Measurements from ENCODE around the gene SENP7. TPM values are rescaled to one million over a fixed set of nuclear protein-coding genes. Genes with fewer than 3 reads are reported as not detected.

Gene SENP7
- total RNA-seq, 2 experiments from 2014 or later: 9.6 to 11.4 TPM

- Mint-ChIP-seq H3K36me3 (ENCODE audit: low read depth) (peaks cover 9% of the 10 kb centered on the region), H3K27ac (no peak overlapping the region), H3K9me3 (no peaks in the 10 kb centered on the region), H3K4me3 (no peak overlapping the region), H3K27me3 (no peaks in the 10 kb centered on the region), H3K4me1 (ENCODE audit: low read depth) (no peaks in the 10 kb centered on the region)
- ATAC-seq (no peak), DNase-seq (no peak)
- no peak for TF ChIP-seq CTCF (IDR thresholded peaks at IDR 0.05)
- ChIA-PET POLR2A (no interaction called here), CTCF (interaction anchor here (0.6 to 1.0 kb wide), 2 partner anchors 47 to 230 kb away, joined by 3 read pairs; no protein-coding TSS in a partner anchor)
- intact Hi-C loops (cut with micrococcal nuclease): no loop called here
Observed at GRCh38 chr3:101325393-101326134, 187.4 kb downstream of the SENP7 start.

- intact Hi-C loops (cut with micrococcal nuclease): no loop called here
- H3K4me1 Mint-ChIP-seq (ENCODE audit: low read depth): no peaks in the 10 kb centered on the region
- no peaks in the 10 kb centered on the region for H3K27me3 Mint-ChIP-seq
- no peaks in the 10 kb centered on the region for H3K9me3 Mint-ChIP-seq
- no peaks in the 10 kb centered on the region for H3K36me3 Mint-ChIP-seq (ENCODE audit: low read depth)
- ChIA-PET CTCF (no interaction called here), POLR2A (no interaction called here)
- DNase-seq (no peak), ATAC-seq (no peak)
- TF ChIP-seq CTCF (IDR thresholded peaks at IDR 0.05): no peak
- no peak within 1 kb of the TSS for H3K4me3 Mint-ChIP-seq
- H3K27ac Mint-ChIP-seq: no peak within 1 kb of the TSS
Observed at GRCh38 chr3:101320475-101320874, 192.5 kb downstream of the SENP7 start, which contains the start of gene IMPG2. IMPG2 (minus strand) TSS chr3:101320575; CDS start chr3:101320372, 203 bp downstream.

GRCh38 chr3:101319531-101319930 lies 193.5 kb downstream of the SENP7 start:
- TF ChIP-seq CTCF (IDR thresholded peaks at IDR 0.05): no peak
- no peak overlapping the region for H3K27ac Mint-ChIP-seq

GRCh38 chr3:101312545-101312944 lies 200.5 kb downstream of the SENP7 start:
- DNase-seq (no peak), ATAC-seq (no peak)
- H3K9me3 Mint-ChIP-seq: peaks cover 19% of the 10 kb centered on the region
- H3K4me1 Mint-ChIP-seq (ENCODE audit: low read depth): no peaks in the 10 kb centered on the region
- intact Hi-C loops (cut with micrococcal nuclease): no loop called here
- no peak overlapping the region for H3K4me3 Mint-ChIP-seq
- TF ChIP-seq CTCF (IDR thresholded peaks at IDR 0.05): no peak
- no peaks in the 10 kb centered on the region for H3K27me3 Mint-ChIP-seq
- no peak overlapping the region for H3K27ac Mint-ChIP-seq
- peaks cover 18% of the 10 kb centered on the region for H3K36me3 Mint-ChIP-seq (ENCODE audit: low read depth)
- ChIA-PET POLR2A (no interaction called here), CTCF (no interaction called here)

More at GRCh38 chr3:101319531-101319930, 193.5 kb downstream of the SENP7 start:
- H3K4me1 Mint-ChIP-seq (ENCODE audit: low read depth): no peaks in the 10 kb centered on the region
- DNase-seq: no peak
- H3K27me3 Mint-ChIP-seq: no peaks in the 10 kb centered on the region
- ATAC-seq: no peak
- ChIA-PET CTCF (interaction anchor here (0.7 to 1.8 kb wide), 3 partner anchors 15 to 659 kb away, joined by 3 to 4 read pairs (median 4); no protein-coding TSS in a partner anchor), POLR2A (interaction anchor here (1.0 kb wide), 1 partner anchor 15 kb away, joined by 4 read pairs; no protein-coding TSS in a partner anchor)
- H3K9me3 Mint-ChIP-seq: no peaks in the 10 kb centered on the region
- no peak overlapping the region for H3K4me3 Mint-ChIP-seq
- no peaks in the 10 kb centered on the region for H3K36me3 Mint-ChIP-seq (ENCODE audit: low read depth)
- intact Hi-C loops (cut with micrococcal nuclease): no loop called here

- POLR2A ChIA-PET: no interaction called here
- CTCF ChIA-PET: interaction anchor here (1.0 kb wide), 1 partner anchor 9 kb away, joined by 3 read pairs; no protein-coding TSS in a partner anchor
Observed at GRCh38 chr3:101311676-101312075, 201.3 kb downstream of the SENP7 start.

More at GRCh38 chr3:101311676-101312075, 201.3 kb downstream of the SENP7 start:
- no peak for TF ChIP-seq CTCF (IDR thresholded peaks at IDR 0.05)
- H3K27me3 Mint-ChIP-seq: no peaks in the 10 kb centered on the region
- no peak overlapping the region for H3K4me3 Mint-ChIP-seq
- no peak overlapping the region for H3K27ac Mint-ChIP-seq
- intact Hi-C loops (cut with micrococcal nuclease): no loop called here
- peaks cover 23% of the 10 kb centered on the region for H3K9me3 Mint-ChIP-seq
- no peak for DNase-seq
- peaks cover 21% of the 10 kb centered on the region for H3K36me3 Mint-ChIP-seq (ENCODE audit: low read depth)
- no peaks in the 10 kb centered on the region for H3K4me1 Mint-ChIP-seq (ENCODE audit: low read depth)
- ATAC-seq: no peak

Measured in activated CD8-positive, alpha-beta T cell treated with anti-CD3 and anti-CD28 coated beads for 36 hours (primary cell).